CD14-positive monocyte (primary cell): ENCODE results near the gene MKKS. TPM values are rescaled to one million over a fixed set of nuclear protein-coding genes. Genes with fewer than 3 reads are reported as not detected.

Experiments
- DNase-seq, 3 donors: peaks; one replicate each; pipeline ENCODE4 v3.0.0-alpha.2; 2011 to 2022
- H2AFZ ChIP-seq: 2 replicates; pipeline ENCODE4 v1.6.0; 2012; ENCODE audit warnings: mild to moderate bottlenecking, low read depth, low read length, inconsistent platforms; ENCODE audit not compliant: insufficient read depth, poor library complexity, severe bottlenecking
- H3K27ac ChIP-seq, 2 donors: 1 replicate in 1 of 2; 2 replicates in 1 of 2; pipeline ENCODE4 v1.5.1; 2012 to 2013; ENCODE audit warnings: low read length in 2 of 2, control low read depth in 1 of 2, inconsistent platforms in 1 of 2, low read depth in 1 of 2, mild to moderate bottlenecking in 1 of 2
- H3K27me3 ChIP-seq, 2 donors: one replicate each; pipeline versions ENCODE4 v1.6.0 to v1.6.1; 2011 to 2013; ENCODE audit warnings: low read length in 2 of 2; ENCODE audit not compliant: control insufficient read depth in 2 of 2, insufficient read depth in 2 of 2
- H3K36me3 ChIP-seq, 2 donors: replicated peaks in 1 of 2; 1 replicate in 1 of 2; 2 replicates in 1 of 2; pipeline versions ENCODE4 v1.5.1 to v1.6.1; 2012 to 2013; ENCODE audit warnings: low read length in 2 of 2, control low read depth in 1 of 2, inconsistent platforms in 1 of 2, mild to moderate bottlenecking in 1 of 2; ENCODE audit not compliant: insufficient read depth in 2 of 2, control insufficient read depth in 1 of 2
- H3K4me1 ChIP-seq, 2 donors: 1 replicate in 1 of 2; 2 replicates in 1 of 2; pipeline versions ENCODE4 v1.5.1 to v1.6.1; 2012 to 2013; ENCODE audit warnings: low read length in 2 of 2, control low read depth in 1 of 2, inconsistent platforms in 1 of 2, mild to moderate bottlenecking in 1 of 2, moderate library complexity in 1 of 2; ENCODE audit not compliant: insufficient read depth in 2 of 2, control insufficient read depth in 1 of 2
- H3K4me2 ChIP-seq: replicated peaks from 2 replicates; pipeline ENCODE3; 2012; ENCODE audit warnings: low read length, moderate library complexity, mild to moderate bottlenecking; ENCODE audit not compliant: poor library complexity, severe bottlenecking; ENCODE audit errors: extremely low read depth
- H3K4me3 ChIP-seq, 3 experiments: fragments of 200-600 bp in 1 of 3; sonication (generic) in 1 of 3; replicated peaks in 1 of 3; 1 replicate in 2 of 3; 2 replicates in 1 of 3; pipeline ENCODE4 v1.5.1; 2011 to 2013; ENCODE audit warnings: low read length in 3 of 3, mild to moderate bottlenecking in 3 of 3, control low read depth in 2 of 3, low read depth in 2 of 3, inconsistent platforms in 1 of 3, moderate library complexity in 1 of 3
- H3K79me2 ChIP-seq: 2 replicates; pipeline ENCODE4 v1.6.0; 2012; ENCODE audit warnings: mild to moderate bottlenecking, control low read depth, inconsistent platforms, low read length, moderate library complexity; ENCODE audit not compliant: insufficient read depth
- H3K9ac ChIP-seq: 2 replicates; pipeline ENCODE4 v1.6.0; 2017; ENCODE audit warnings: low read length, mild to moderate bottlenecking; ENCODE audit not compliant: insufficient read depth, poor library complexity, severe bottlenecking
- H3K9me3 ChIP-seq, 2 donors: replicated peaks in 1 of 2; 1 replicate in 1 of 2; 2 replicates in 1 of 2; pipeline versions ENCODE4 v1.5.1 to v1.6.1; 2012 to 2013; ENCODE audit warnings: low read length in 2 of 2, control low read depth in 1 of 2; ENCODE audit not compliant: control insufficient read depth in 1 of 2, insufficient read depth in 1 of 2
- H4K20me1 ChIP-seq: 2 replicates; pipeline ENCODE4 v1.6.0; 2012; ENCODE audit warnings: mild to moderate bottlenecking, low read length, control low read depth, moderate library complexity; ENCODE audit not compliant: insufficient read depth
- H3K27ac Mint-ChIP-seq, 7 donors: one replicate each; pipeline ENCODE4 v1.8.0; 2020; ENCODE audit warnings: mild to moderate bottlenecking in 7 of 7, mixed read lengths in 7 of 7, moderate library complexity in 6 of 7, inconsistent platforms in 2 of 7
- H3K27me3 Mint-ChIP-seq, 3 donors: one replicate each; pipeline ENCODE4 v1.8.0; 2021 to 2022; ENCODE audit warnings: low read depth in 3 of 3, mild to moderate bottlenecking in 3 of 3, mixed read lengths in 3 of 3, moderate library complexity in 3 of 3, inconsistent platforms in 1 of 3
- H3K36me3 Mint-ChIP-seq, 2 donors: one replicate each; pipeline ENCODE4 v1.8.0; 2020; ENCODE audit warnings: mixed read lengths in 2 of 2, inconsistent platforms in 1 of 2, mild to moderate bottlenecking in 1 of 2
- H3K4me1 Mint-ChIP-seq: one replicate; pipeline ENCODE4 v1.8.0; 2020; ENCODE audit warnings: mild to moderate bottlenecking, mixed read lengths
- H3K4me3 Mint-ChIP-seq, 2 donors: one replicate each; pipeline ENCODE4 v1.8.0; 2020; ENCODE audit warnings: mild to moderate bottlenecking in 2 of 2, mixed read lengths in 2 of 2, moderate library complexity in 1 of 2
- H3K9me3 Mint-ChIP-seq, 7 donors: one replicate each; pipeline ENCODE4 v1.8.0; 2020 to 2022; ENCODE audit warnings: mixed read lengths in 7 of 7, mild to moderate bottlenecking in 6 of 7, moderate library complexity in 6 of 7, inconsistent platforms in 2 of 7
- CTCF ChIP-seq: fragments of 200-600 bp; IDR thresholded peaks from one replicate; pipeline ENCODE4 v1.8.0; 2022; ENCODE audit warnings: antibody characterized with exemption, mild to moderate bottlenecking
- WGBS: methylation state at CpG from one replicate; pipeline ENCODE4 v1.1.5; 2013; ENCODE audit warnings: missing lambda C conversion rate; ENCODE audit not compliant: insufficient coverage; 5-methylcytosine and 5-hydroxymethylcytosine counted together
- intact Hi-C, 2 donors: fragments of 100-400 bp; cut with micrococcal nuclease; formaldehyde crosslinking; loops; one replicate each; pipeline versions ENCODE4 v1.15.0 to v1.15.1; 2023
- polyA plus RNA-seq, 3 donors: library from polyadenylated mRNA; depleted of rRNA in 1 of 3; unstranded in 2 of 3; stranded (reverse) in 1 of 3; fragments of 300-500 nt in 2 of 3; fragments of >200 nt in 1 of 3; fragmentation: Illumina TruSeq in 2 of 3; gene quantifications; 1 replicate in 2 of 3; 2 replicates in 1 of 3; pipeline ENCODE4 v1.2.3, GENCODE V29; 2012 to 2021

Gene MKKS
- polyA plus RNA-seq, 3 donors, result 4.8 to 34.6 (median 31.8) TPM

DNA sequence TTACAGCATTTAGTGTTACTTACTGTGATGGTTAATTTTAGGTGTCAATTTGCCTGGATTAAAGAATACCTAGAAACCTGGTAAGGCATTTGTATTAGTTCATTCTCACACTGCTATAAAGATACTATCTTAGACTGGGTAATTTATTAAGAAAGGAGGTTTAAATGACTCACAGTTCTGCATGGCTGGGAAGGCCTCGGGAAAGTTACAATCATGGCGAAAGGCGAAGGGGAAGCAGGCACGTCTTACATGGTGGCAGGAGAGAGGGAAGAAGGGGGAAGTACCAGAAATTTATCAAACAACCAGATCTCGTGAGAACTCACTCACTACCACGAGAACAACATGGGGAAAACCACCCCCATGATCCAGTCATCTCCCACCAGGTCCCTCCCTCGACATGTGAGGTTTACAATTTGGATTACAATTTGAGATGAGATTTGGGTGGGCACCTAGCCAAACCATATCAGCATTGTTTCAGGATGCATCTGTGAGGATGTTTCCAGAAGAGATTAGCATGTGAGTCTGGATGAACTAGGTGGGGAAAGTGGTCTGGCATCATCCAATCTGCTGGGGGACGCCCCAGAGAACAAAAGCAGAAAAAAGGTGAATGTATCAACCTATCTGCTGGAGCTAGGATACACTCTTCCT, 76.8 kb downstream of the MKKS start:
- peaks cover 4 to 13% (median 7%) of the 10 kb centered on the region in 7 donors for H3K9me3 Mint-ChIP-seq
- H3K4me1 ChIP-seq, result no peaks in the 10 kb centered on the region
- H3K4me2 ChIP-seq, result no peak overlapping the region
- no peaks in the 10 kb centered on the region for H3K79me2 ChIP-seq
- no peak overlapping the region for H3K4me3 ChIP-seq
- H3K9ac ChIP-seq, result no peak overlapping the region
- H3K9me3 ChIP-seq, result peaks cover 4 to 5% of the 10 kb centered on the region in 2 donors
- no peak for TF ChIP-seq CTCF
- H2AFZ ChIP-seq, result no peak overlapping the region
- no peaks in the 10 kb centered on the region for H3K27me3 ChIP-seq
- no peaks in the 10 kb centered on the region for H3K36me3 ChIP-seq
- H3K27ac Mint-ChIP-seq, result peak overlapping the region in 1 of 7 donors; percentile 24
- intact Hi-C loops, result no loop called here
- no peak for DNase-seq
- H3K27me3 Mint-ChIP-seq, result peaks cover 0 to 2% (median 0%) of the 10 kb centered on the region in 3 donors
- 20% methylated on average over 1 of the region's 8 CpGs for WGBS
- no peaks in the 10 kb centered on the region for H3K36me3 Mint-ChIP-seq
- no peaks in the 10 kb centered on the region for H4K20me1 ChIP-seq
- H3K4me3 Mint-ChIP-seq, result no peak overlapping the region
- no peak overlapping the region for H3K27ac ChIP-seq
- H3K4me1 Mint-ChIP-seq, result no peaks in the 10 kb centered on the region

DNA sequence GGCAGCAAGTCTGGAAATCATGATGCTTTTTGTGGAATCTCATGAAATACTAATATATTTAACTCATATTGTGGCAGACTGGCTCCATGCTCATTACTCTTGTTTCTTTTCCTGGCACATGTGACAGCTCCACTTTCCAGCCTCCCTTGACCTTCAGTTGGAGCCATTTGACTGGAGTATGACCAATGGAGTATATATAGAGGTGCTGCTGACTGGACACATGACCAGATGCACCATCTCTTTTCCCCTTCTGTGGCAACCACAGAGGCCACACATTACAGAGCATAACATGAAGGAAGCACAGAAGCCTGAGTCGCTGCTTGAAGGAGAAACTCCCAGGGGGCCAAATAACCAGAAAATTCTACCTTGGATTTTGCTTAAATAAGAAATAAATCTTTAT, 77.4 kb downstream of the MKKS start:
- no CpG with 5 or more reads among the region's 1 CpG for WGBS
- Histone ChIP-seq H3K27me3 (no peaks in the 10 kb centered on the region), H3K9me3 (peaks cover 4 to 5% of the 10 kb centered on the region in 2 donors), H2AFZ (no peak overlapping the region), H3K27ac (no peak overlapping the region), H4K20me1 (no peaks in the 10 kb centered on the region), H3K9ac (no peak overlapping the region), H3K36me3 (no peaks in the 10 kb centered on the region), H3K4me2 (no peak overlapping the region), H3K4me1 (no peaks in the 10 kb centered on the region), H3K4me3 (no peak overlapping the region), H3K79me2 (no peaks in the 10 kb centered on the region)
- no peak overlapping the region for H3K4me3 Mint-ChIP-seq
- H3K9me3 Mint-ChIP-seq, result peaks cover 4 to 13% (median 7%) of the 10 kb centered on the region in 7 donors
- H3K4me1 Mint-ChIP-seq, result no peaks in the 10 kb centered on the region
- DNase-seq, result no peak
- H3K36me3 Mint-ChIP-seq, result no peaks in the 10 kb centered on the region
- no peak for TF ChIP-seq CTCF
- intact Hi-C loops, result no loop called here
- no peak overlapping the region for H3K27ac Mint-ChIP-seq
- H3K27me3 Mint-ChIP-seq, result peaks cover 0 to 2% (median 0%) of the 10 kb centered on the region in 3 donors
